H9 (cell line): ENCODE data around the gene STIMATE. TPM values are rescaled to one million over a fixed set of nuclear protein-coding genes. Genes with fewer than 3 reads are reported as not detected.

Source experiments
- DNase-seq: peaks from one replicate; pipeline ENCODE4 v3.0.0-alpha.2; 2017
- H2AFZ ChIP-seq: one replicate; pipeline ENCODE4 v1.6.1; 2013; ENCODE audit warnings: mild to moderate bottlenecking, low read length, control low read depth, moderate library complexity
- H2AK5ac ChIP-seq: 2 replicates; pipeline ENCODE4 v1.6.1; 2013; ENCODE audit warnings: low read length, control low read depth, mixed read lengths; ENCODE audit not compliant: insufficient read length
- H2BK120ac ChIP-seq: one replicate; pipeline ENCODE4 v1.6.1; 2013; ENCODE audit warnings: low read depth, mild to moderate bottlenecking, low read length, control low read depth, inconsistent platforms; ENCODE audit not compliant: poor library complexity, severe bottlenecking
- H2BK12ac ChIP-seq: 2 replicates; pipeline ENCODE4 v1.6.1; 2013; ENCODE audit warnings: low read length, control low read depth, mixed read lengths, low read depth; ENCODE audit not compliant: insufficient read length
- H2BK15ac ChIP-seq: 2 replicates; pipeline ENCODE4 v1.6.1; 2013; ENCODE audit warnings: low read depth, low read length, control low read depth
- H2BK20ac ChIP-seq: one replicate; pipeline ENCODE4 v1.6.1; 2013; ENCODE audit warnings: low read depth, mild to moderate bottlenecking, low read length, control low read depth, inconsistent platforms; ENCODE audit not compliant: poor library complexity, severe bottlenecking
- H2BK5ac ChIP-seq: 2 replicates; pipeline ENCODE4 v1.6.1; 2013; ENCODE audit warnings: low read length, control low read depth, mixed read lengths; ENCODE audit not compliant: insufficient read length
- H3K14ac ChIP-seq: 2 replicates; pipeline ENCODE4 v1.6.1; 2013; ENCODE audit warnings: low read length, control low read depth; ENCODE audit not compliant: insufficient read depth
- H3K18ac ChIP-seq: 2 replicates; pipeline ENCODE4 v1.6.1; 2013; ENCODE audit warnings: low read depth, mild to moderate bottlenecking, mixed read lengths, low read length, control low read depth; ENCODE audit not compliant: insufficient read length
- H3K23ac ChIP-seq: 2 replicates; pipeline ENCODE4 v1.6.1; 2013; ENCODE audit warnings: low read length, control low read depth, mixed read lengths, low read depth; ENCODE audit not compliant: insufficient read length
- H3K23me2 ChIP-seq: 2 replicates; pipeline ENCODE4 v1.6.1; 2013; ENCODE audit warnings: low read depth, mild to moderate bottlenecking, mixed read lengths, low read length, control low read depth; ENCODE audit not compliant: insufficient read length, poor library complexity, severe bottlenecking
- H3K27ac ChIP-seq: 2 replicates; pipeline ENCODE4 v1.5.1; 2013; ENCODE audit warnings: low read length, control low read depth, mixed read lengths, low read depth; ENCODE audit not compliant: insufficient read length
- H3K27me3 ChIP-seq: 2 replicates; pipeline ENCODE4 v1.6.1; 2013; ENCODE audit warnings: low read length, control low read depth, inconsistent platforms; ENCODE audit not compliant: insufficient read depth
- H3K4ac ChIP-seq: 2 replicates; pipeline ENCODE4 v1.6.1; 2013; ENCODE audit warnings: low read depth, mild to moderate bottlenecking, control low read depth, inconsistent platforms, low read length, moderate library complexity
- H3K4me1 ChIP-seq: 2 replicates; pipeline ENCODE4 v1.6.1; 2013; ENCODE audit warnings: low read length, control low read depth, inconsistent platforms; ENCODE audit not compliant: insufficient read depth
- H3K4me2 ChIP-seq: 2 replicates; pipeline ENCODE4 v1.6.1; 2013; ENCODE audit warnings: low read length, control low read depth, mixed read lengths; ENCODE audit not compliant: insufficient read length, insufficient read depth
- H3K56ac ChIP-seq: 2 replicates; pipeline ENCODE4 v1.6.1; 2013; ENCODE audit warnings: low read depth, mild to moderate bottlenecking, mixed read lengths, low read length, control low read depth; ENCODE audit not compliant: insufficient read length
- H3K79me1 ChIP-seq: 2 replicates; pipeline ENCODE4 v1.6.1; 2013; ENCODE audit warnings: low read depth, mild to moderate bottlenecking, moderate library complexity, low read length, control low read depth, inconsistent platforms; ENCODE audit not compliant: insufficient read depth, poor library complexity, severe bottlenecking
- H3K79me2 ChIP-seq: 2 replicates; pipeline ENCODE4 v1.6.1; 2013; ENCODE audit warnings: low read length, control low read depth, inconsistent platforms; ENCODE audit not compliant: insufficient read depth
- H3K9ac ChIP-seq: 2 replicates; pipeline ENCODE4 v1.6.1; 2013; ENCODE audit warnings: low read length, control low read depth, mixed read lengths; ENCODE audit not compliant: insufficient read length; ENCODE audit errors: extremely low read depth
- H3K9me3 ChIP-seq: one replicate; pipeline ENCODE4 v1.6.1; 2013; ENCODE audit warnings: low read depth, low read length, inconsistent platforms; ENCODE audit not compliant: control insufficient read depth
- H3T11ph ChIP-seq: one replicate; pipeline ENCODE4 v1.6.1; 2013; ENCODE audit warnings: mild to moderate bottlenecking, low read length, control low read depth, inconsistent platforms
- H4K20me1 ChIP-seq: one replicate; pipeline ENCODE4 v1.6.1; 2013; ENCODE audit not compliant: control insufficient read depth, insufficient read length, insufficient read depth
- H4K5ac ChIP-seq: 2 replicates; pipeline ENCODE4 v1.6.1; 2013; ENCODE audit warnings: low read depth, mild to moderate bottlenecking, mixed read lengths, low read length, control low read depth; ENCODE audit not compliant: insufficient read length
- H4K8ac ChIP-seq: replicated peaks from 2 replicates; pipeline ENCODE4 v1.6.1; 2013; ENCODE audit warnings: low read length, control low read depth, mixed read lengths, low read depth; ENCODE audit not compliant: insufficient read length
- H4K91ac ChIP-seq: 2 replicates; pipeline ENCODE4 v1.6.1; 2013; ENCODE audit warnings: low read depth, mild to moderate bottlenecking, moderate library complexity, mixed read lengths, low read length, control low read depth; ENCODE audit not compliant: insufficient read length
- H3K27ac Mint-ChIP-seq, 3 experiments: 2 replicates in 2 of 3; 3 replicates in 1 of 3; pipeline ENCODE4 v1.8.0; 2020 to 2021; ENCODE audit warnings: mixed read lengths in 3 of 3, mild to moderate bottlenecking in 1 of 3, moderate library complexity in 1 of 3
- H3K27me3 Mint-ChIP-seq: 2 replicates; pipeline ENCODE4 v1.8.0; 2021; ENCODE audit warnings: low read depth, mild to moderate bottlenecking, moderate library complexity, mixed read lengths
- H3K36me3 Mint-ChIP-seq, 3 experiments: 2 replicates in 2 of 3; 3 replicates in 1 of 3; pipeline ENCODE4 v1.8.0; 2020 to 2021; ENCODE audit warnings: low read depth in 3 of 3, mixed read lengths in 3 of 3; ENCODE audit not compliant: insufficient read depth in 1 of 3
- H3K4me1 Mint-ChIP-seq, 2 experiments: 2 replicates each; pipeline ENCODE4 v1.8.0; 2020; ENCODE audit warnings: mixed read lengths in 2 of 2
- H3K4me3 Mint-ChIP-seq, 2 experiments: 2 replicates in 1 of 2; 3 replicates in 1 of 2; pipeline ENCODE4 v1.8.0; 2020 to 2021; ENCODE audit warnings: mild to moderate bottlenecking in 2 of 2, mixed read lengths in 2 of 2, moderate library complexity in 1 of 2
- H3K9me3 Mint-ChIP-seq, 2 experiments: 2 replicates in 1 of 2; 3 replicates in 1 of 2; pipeline ENCODE4 v1.8.0; 2020; ENCODE audit warnings: mild to moderate bottlenecking in 2 of 2, mixed read lengths in 2 of 2, moderate library complexity in 1 of 2
- WGBS: extraction: QIAGEN DNeasy Blood & Tissue Kit; methylation state at CpG from one replicate; pipeline ENCODE4 v1.1.7; 2013; ENCODE audit warnings: missing lambda C conversion rate, low lambda C conversion rate, mixed read lengths; ENCODE audit not compliant: insufficient read length; ENCODE audit errors: extremely low coverage; 5-methylcytosine and 5-hydroxymethylcytosine counted together
- total RNA-seq: library from RNA; stranded (reverse); gene quantifications from 2 replicates; pipeline ENCODE4 v1.2.1, GENCODE V29; 2021
- TF ChIP-seq, protein P1 (sequence below): fragments of 200-600 bp; sonication (generic); conservative IDR thresholded peaks from 3 replicates; pipeline ENCODE4 v1.8.0; 2021; ENCODE audit warnings: antibody characterized with exemption, mild to moderate bottlenecking

Gene STIMATE
- total RNA-seq, 1 experiment from 2014 or later, result 25.6 TPM

DNA sequence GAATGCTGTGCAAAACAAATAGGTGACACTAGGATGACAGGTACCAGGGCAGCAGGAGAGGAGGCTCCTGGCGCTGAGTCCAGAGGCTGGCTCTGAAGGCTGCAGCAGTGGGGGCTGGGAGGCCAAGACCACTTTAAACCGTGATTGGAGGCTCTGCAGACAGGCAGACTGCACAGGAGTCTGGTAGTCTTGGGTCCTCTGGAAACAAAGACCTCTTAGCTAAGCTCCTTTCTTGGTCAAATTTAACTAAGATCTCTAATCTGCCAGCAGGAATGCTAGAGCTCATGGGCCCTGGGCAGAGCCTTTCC, 58.1 kb downstream of the STIMATE start:
- no peak overlapping the region for H2AK5ac ChIP-seq
- TF ChIP-seq, protein P1, sequence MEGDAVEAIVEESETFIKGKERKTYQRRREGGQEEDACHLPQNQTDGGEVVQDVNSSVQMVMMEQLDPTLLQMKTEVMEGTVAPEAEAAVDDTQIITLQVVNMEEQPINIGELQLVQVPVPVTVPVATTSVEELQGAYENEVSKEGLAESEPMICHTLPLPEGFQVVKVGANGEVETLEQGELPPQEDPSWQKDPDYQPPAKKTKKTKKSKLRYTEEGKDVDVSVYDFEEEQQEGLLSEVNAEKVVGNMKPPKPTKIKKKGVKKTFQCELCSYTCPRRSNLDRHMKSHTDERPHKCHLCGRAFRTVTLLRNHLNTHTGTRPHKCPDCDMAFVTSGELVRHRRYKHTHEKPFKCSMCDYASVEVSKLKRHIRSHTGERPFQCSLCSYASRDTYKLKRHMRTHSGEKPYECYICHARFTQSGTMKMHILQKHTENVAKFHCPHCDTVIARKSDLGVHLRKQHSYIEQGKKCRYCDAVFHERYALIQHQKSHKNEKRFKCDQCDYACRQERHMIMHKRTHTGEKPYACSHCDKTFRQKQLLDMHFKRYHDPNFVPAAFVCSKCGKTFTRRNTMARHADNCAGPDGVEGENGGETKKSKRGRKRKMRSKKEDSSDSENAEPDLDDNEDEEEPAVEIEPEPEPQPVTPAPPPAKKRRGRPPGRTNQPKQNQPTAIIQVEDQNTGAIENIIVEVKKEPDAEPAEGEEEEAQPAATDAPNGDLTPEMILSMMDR, result no peak
- H3K4ac ChIP-seq, result no peak overlapping the region
- H3K4me1 Mint-ChIP-seq, result peaks cover 6 to 20% of the 10 kb centered on the region in 2 experiments
- H3K27me3 ChIP-seq, result no peaks in the 10 kb centered on the region
- no peak overlapping the region for H2BK12ac ChIP-seq
- no peaks in the 10 kb centered on the region for H3K79me2 ChIP-seq
- H3K4me3 Mint-ChIP-seq, result no peak overlapping the region
- H3K27ac ChIP-seq, result no peak overlapping the region
- H3K9ac ChIP-seq, result no peak overlapping the region
- no peaks in the 10 kb centered on the region for H3K9me3 Mint-ChIP-seq
- DNase-seq, result no peak
- H4K20me1 ChIP-seq, result no peaks in the 10 kb centered on the region
- H3K27ac Mint-ChIP-seq, result no peak overlapping the region
- no peak overlapping the region for H2BK20ac ChIP-seq
- no peak overlapping the region for H3T11ph ChIP-seq
- no peak overlapping the region for H3K14ac ChIP-seq
- no CpG with 5 or more reads among the region's 2 CpGs for WGBS
- no peak overlapping the region for H4K5ac ChIP-seq
- no peaks in the 10 kb centered on the region for H3K23me2 ChIP-seq
- no peaks in the 10 kb centered on the region for H3K27me3 Mint-ChIP-seq
- no peaks in the 10 kb centered on the region for H3K9me3 ChIP-seq
- H3K4me2 ChIP-seq, result no peak overlapping the region
- no peaks in the 10 kb centered on the region for H3K79me1 ChIP-seq
- H3K36me3 Mint-ChIP-seq, result peaks cover 0 to 12% (median 3%) of the 10 kb centered on the region in 3 experiments; a peak in 6 of 7 replicates
- no peak overlapping the region for H2BK5ac ChIP-seq
- H4K8ac ChIP-seq, result no peak overlapping the region
- H3K4me1 ChIP-seq, result no peaks in the 10 kb centered on the region
- H2BK120ac ChIP-seq, result no peak overlapping the region
- H3K23ac ChIP-seq, result no peak overlapping the region
- no peak overlapping the region for H4K91ac ChIP-seq
- no peak overlapping the region for H3K18ac ChIP-seq
- no peak overlapping the region for H2AFZ ChIP-seq
- H2BK15ac ChIP-seq, result no peak overlapping the region
- no peak overlapping the region for H3K56ac ChIP-seq
